Karpas-422 (cell line): ENCODE measurements around the gene CLHC1. TPM values are rescaled to one million over a fixed set of nuclear protein-coding genes. Genes with fewer than 3 reads are reported as not detected.

ENCODE experiments used
- DNase-seq: peaks from one replicate; pipeline ENCODE4 v3.0.0-alpha.2; 2015
- H2AFZ ChIP-seq: fragments of 200-600 bp; sonication (generic); 2 replicates; pipeline ENCODE4 v1.6.1; 2014; ENCODE audit warnings: antibody characterized with exemption, low read length, mixed read lengths
- H3K27ac ChIP-seq: fragments of 200-600 bp; sonication (generic); 2 replicates; pipeline ENCODE4 v1.5.1; 2014; ENCODE audit warnings: mild to moderate bottlenecking, low read length, moderate library complexity
- H3K27me3 ChIP-seq: fragments of 200-600 bp; sonication (generic); 2 replicates; pipeline ENCODE4 v1.6.1; 2014; ENCODE audit warnings: low read length, mixed read lengths
- H3K36me3 ChIP-seq: fragments of 200-600 bp; sonication (generic); 2 replicates; pipeline ENCODE4 v1.6.1; 2014; ENCODE audit warnings: low read length, mixed read lengths; ENCODE audit not compliant: insufficient read depth
- H3K4me1 ChIP-seq: fragments of 200-600 bp; sonication (generic); 2 replicates; pipeline ENCODE4 v1.6.1; 2014; ENCODE audit warnings: mild to moderate bottlenecking, low read length, mixed read lengths
- H3K4me2 ChIP-seq: fragments of 200-600 bp; sonication (generic); 2 replicates; pipeline ENCODE4 v1.6.1; 2014; ENCODE audit warnings: low read length, low read depth, mild to moderate bottlenecking; ENCODE audit not compliant: poor library complexity, severe bottlenecking
- H3K4me3 ChIP-seq: fragments of 200-600 bp; sonication (generic); 2 replicates; pipeline ENCODE4 v1.5.1; 2014; ENCODE audit warnings: mild to moderate bottlenecking, antibody characterized with exemption, low read length, mixed read lengths
- H3K79me2 ChIP-seq: fragments of 200-600 bp; sonication (generic); 2 replicates; pipeline ENCODE4 v1.6.1; 2014; ENCODE audit warnings: mild to moderate bottlenecking, low read length, mixed read lengths
- H3K9ac ChIP-seq: fragments of 200-600 bp; sonication (generic); 2 replicates; pipeline ENCODE4 v1.6.0; 2014; ENCODE audit warnings: low read length
- H3K9me2 ChIP-seq: fragments of 200-600 bp; sonication (generic), shearing (Covaris generic); replicated peaks from 2 replicates; pipeline ENCODE4 v1.6.0; 2014; ENCODE audit warnings: mild to moderate bottlenecking, low read length, moderate library complexity; ENCODE audit not compliant: insufficient read depth
- H3K9me3 ChIP-seq: fragments of 300-700, 200-600 bp; sonication (generic); 2 replicates; pipeline ENCODE4 v1.6.1; 2014; ENCODE audit warnings: low read length, mixed read lengths
- H4K20me1 ChIP-seq: fragments of 200-600 bp; sonication (generic); 2 replicates; pipeline ENCODE4 v1.6.1; 2014; ENCODE audit warnings: mild to moderate bottlenecking, antibody characterized with exemption, low read length, low read depth; ENCODE audit not compliant: insufficient read depth
- total RNA-seq: library from RNA; depleted of rRNA; stranded (reverse); fragments of >200 nt; shearing (Covaris generic); gene quantifications from 2 replicates; pipeline ENCODE4 v1.2.3, GENCODE V29; 2014; ENCODE audit warnings: low replicate concordance

The CLHC1 gene
- total RNA-seq, 1 experiment from 2014 or later = 12.1 TPM

DNA sequence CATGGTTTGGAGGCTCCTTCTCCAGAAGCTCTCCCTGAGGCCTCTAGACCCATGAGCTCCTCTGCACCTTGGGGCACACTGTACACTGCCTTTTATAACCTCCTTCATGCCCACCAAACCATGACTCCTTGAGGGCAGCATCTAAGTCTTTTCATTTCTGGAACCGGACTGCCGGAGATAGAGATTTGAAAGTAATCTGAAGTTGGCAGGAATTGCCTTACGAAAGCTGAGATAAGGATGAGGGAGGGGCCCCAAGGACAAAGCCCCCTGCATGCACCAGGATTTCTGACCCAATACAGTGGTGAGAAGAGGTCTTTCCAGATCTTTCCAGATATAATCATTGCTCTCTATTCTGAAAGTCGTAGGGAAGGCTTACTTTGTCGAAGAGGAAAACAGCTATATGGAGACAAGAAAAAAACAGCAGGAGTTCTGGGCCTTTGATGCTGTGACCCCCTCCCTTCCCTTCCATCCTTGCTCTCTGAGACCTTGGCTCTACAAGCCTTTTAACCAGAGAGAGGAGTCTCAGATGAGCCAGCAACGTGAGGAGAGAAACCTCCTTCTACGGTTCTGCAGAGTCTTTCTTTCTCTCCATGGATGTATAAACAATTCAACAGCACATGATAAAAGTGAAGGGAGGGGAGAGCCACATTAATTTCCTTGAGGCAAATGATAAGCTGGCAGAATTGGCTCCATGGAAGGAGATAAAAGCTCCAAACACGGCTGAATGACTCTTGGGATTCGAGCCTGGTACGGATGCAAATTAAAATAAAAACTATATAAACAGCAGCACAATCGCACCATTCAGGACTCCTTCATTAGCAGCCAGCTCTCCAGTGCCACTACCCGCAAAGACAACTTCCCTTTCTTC lies 93.8 kb downstream of the CLHC1 start:
- H2AFZ ChIP-seq = no peak overlapping the region
- no peak overlapping the region for H3K9ac ChIP-seq
- H3K27me3 ChIP-seq = no peaks in the 10 kb centered on the region
- no peak overlapping the region for H3K4me2 ChIP-seq
- H3K36me3 ChIP-seq = no peaks in the 10 kb centered on the region
- H3K79me2 ChIP-seq = no peaks in the 10 kb centered on the region
- no peak overlapping the region for H3K4me3 ChIP-seq
- no peaks in the 10 kb centered on the region for H3K9me2 ChIP-seq
- no peaks in the 10 kb centered on the region for H4K20me1 ChIP-seq
- H3K9me3 ChIP-seq = no peaks in the 10 kb centered on the region
- no peak for DNase-seq
- no peak overlapping the region for H3K27ac ChIP-seq
- H3K4me1 ChIP-seq = peaks cover 16% of the 10 kb centered on the region

DNA sequence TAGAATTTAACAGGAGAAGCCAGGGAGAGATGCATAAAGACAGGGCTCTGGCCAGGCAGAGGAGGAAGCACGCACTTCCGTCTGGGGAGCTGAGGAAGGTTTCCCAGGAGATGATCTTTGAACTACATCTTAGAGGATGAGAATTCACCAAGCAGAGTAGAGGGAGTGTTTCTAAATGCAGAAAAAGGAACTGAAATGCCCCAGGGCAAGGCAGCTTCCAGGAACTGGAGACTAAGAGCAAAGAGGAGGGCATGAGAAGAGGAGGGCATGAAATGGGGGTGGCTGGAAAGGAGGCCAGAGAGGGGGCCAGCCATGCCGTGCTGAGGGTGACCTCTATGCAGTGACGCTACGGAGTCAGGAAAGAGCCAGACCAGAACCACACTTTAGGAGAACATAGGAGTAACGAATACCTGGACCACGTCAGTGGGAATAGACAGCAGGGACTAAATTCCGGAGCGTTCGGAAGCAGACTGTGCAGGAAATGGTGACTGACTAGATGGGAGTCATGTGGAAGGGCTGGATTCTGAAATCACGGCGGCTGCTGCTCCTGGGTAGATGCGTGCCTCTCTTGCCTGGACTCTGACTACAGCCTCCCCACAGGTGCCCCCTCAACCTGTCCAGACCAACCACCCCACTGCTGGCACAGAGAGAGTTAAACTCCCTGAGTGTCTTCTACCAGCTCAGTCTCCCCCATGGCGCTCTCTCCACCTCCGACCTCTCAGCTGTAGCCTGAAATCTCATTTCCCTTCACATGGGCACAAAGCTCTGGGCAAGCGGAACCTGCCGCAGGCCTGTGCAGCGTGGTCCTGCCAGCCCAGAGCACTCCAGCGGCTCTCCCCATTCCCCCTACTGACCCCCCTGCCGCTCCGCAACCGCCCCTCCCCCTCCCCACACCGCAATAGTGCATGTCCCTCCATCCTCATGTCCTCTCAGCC lies 94.8 kb downstream of the CLHC1 start:
- Histone ChIP-seq H3K9me3 (no peaks in the 10 kb centered on the region), H3K27ac (no peak overlapping the region), H3K9ac (no peak overlapping the region), H3K4me1 (peaks cover 17% of the 10 kb centered on the region), H3K9me2 (no peaks in the 10 kb centered on the region), H3K36me3 (no peaks in the 10 kb centered on the region), H3K4me3 (no peak overlapping the region), H3K79me2 (no peaks in the 10 kb centered on the region), H3K27me3 (no peaks in the 10 kb centered on the region), H4K20me1 (no peaks in the 10 kb centered on the region), H3K4me2 (no peak overlapping the region), H2AFZ (no peak overlapping the region)
- DNase-seq = no peak

DNA sequence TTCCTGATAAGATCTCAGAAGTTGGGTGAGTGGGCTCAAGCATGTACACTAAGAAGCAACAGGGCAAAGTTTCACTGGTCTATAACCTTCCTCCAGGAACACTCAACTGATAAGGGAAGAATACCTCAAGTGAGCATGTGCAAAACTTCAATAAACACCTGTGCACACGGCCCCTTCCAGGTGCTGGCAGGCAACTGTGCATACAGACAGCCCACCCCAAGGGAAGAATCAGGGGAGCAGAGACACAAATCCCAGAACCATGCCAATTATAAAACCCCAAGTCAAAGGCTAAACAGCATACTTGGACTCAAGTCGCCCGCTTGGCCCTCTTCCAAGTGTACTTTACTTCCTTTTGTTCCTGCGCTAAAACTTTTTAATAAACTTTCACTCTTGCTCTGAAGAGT lies 96.0 kb downstream of the CLHC1 start:
- Histone ChIP-seq H3K4me2 (no peak overlapping the region), H3K4me3 (no peak overlapping the region), H3K27me3 (no peaks in the 10 kb centered on the region), H3K9me3 (no peaks in the 10 kb centered on the region), H3K4me1 (peaks cover 17% of the 10 kb centered on the region), H3K79me2 (no peaks in the 10 kb centered on the region), H3K27ac (no peak overlapping the region), H3K9ac (no peak overlapping the region), H3K9me2 (no peaks in the 10 kb centered on the region), H4K20me1 (no peaks in the 10 kb centered on the region), H3K36me3 (no peaks in the 10 kb centered on the region), H2AFZ (no peak overlapping the region)
- DNase-seq = no peak

DNA sequence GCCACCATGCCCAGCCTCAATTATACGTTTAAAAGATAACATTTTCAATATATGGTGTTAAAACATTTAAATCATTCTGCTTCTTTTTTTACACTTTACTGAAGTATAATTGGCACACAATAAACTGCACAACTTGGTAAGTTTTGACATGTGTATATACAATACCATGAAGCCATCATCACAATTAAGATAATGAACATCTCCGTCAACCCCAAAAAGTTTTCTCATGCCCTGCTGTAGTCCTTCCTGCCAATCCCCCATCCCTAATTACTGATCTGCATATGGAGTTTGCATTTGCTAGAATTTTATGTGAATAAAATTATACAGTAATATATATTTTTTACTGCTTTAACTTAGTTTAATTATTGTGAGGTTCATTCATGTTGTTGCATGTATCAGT lies 96.6 kb downstream of the CLHC1 start:
- H3K9me2 ChIP-seq = no peaks in the 10 kb centered on the region
- no peak overlapping the region for H3K9ac ChIP-seq
- H3K4me2 ChIP-seq = no peak overlapping the region
- H3K36me3 ChIP-seq = no peaks in the 10 kb centered on the region
- DNase-seq = no peak
- H3K9me3 ChIP-seq = no peaks in the 10 kb centered on the region
- H3K4me1 ChIP-seq = peaks cover 22% of the 10 kb centered on the region
- H3K27me3 ChIP-seq = no peaks in the 10 kb centered on the region
- H3K4me3 ChIP-seq = no peak overlapping the region
- H3K79me2 ChIP-seq = no peaks in the 10 kb centered on the region
- H4K20me1 ChIP-seq = no peaks in the 10 kb centered on the region
- H2AFZ ChIP-seq = no peak overlapping the region
- H3K27ac ChIP-seq = no peak overlapping the region

DNA sequence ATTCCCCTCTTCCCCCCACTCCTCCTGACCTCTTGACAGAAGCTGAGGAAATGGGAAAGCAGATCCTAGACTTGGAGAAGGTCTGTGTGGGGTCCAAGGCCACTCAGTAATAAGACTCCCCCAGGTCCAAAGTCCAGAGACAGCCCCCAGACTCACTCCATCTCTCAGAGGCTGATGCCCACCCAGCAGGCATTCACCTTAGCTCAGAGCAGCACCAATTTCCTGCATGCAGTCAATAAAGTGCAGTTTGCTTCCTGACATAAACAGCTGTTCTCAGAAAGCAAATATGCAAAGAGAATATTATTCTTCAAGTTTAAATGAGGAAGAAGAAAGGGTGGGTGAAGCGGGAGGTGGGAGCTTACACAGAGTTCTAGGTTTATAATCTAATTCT lies 97.8 kb downstream of the CLHC1 start:
- peak overlapping the region; percentile 39 for H3K4me3 ChIP-seq
- DNase-seq = peak; percentile 64
- H3K27me3 ChIP-seq = no peaks in the 10 kb centered on the region
- H3K79me2 ChIP-seq = no peaks in the 10 kb centered on the region
- H2AFZ ChIP-seq = peak overlapping the region; percentile 26
- no peaks in the 10 kb centered on the region for H3K9me3 ChIP-seq
- peak overlapping the region; percentile 28; the same call in 1 of the 2 replicates for H3K9ac ChIP-seq
- H3K36me3 ChIP-seq = no peaks in the 10 kb centered on the region
- H3K9me2 ChIP-seq = no peaks in the 10 kb centered on the region
- H3K4me2 ChIP-seq = peak overlapping the region; percentile 56
- H3K4me1 ChIP-seq = peaks cover 23% of the 10 kb centered on the region
- H3K27ac ChIP-seq = no peak overlapping the region
- H4K20me1 ChIP-seq = no peaks in the 10 kb centered on the region

DNA sequence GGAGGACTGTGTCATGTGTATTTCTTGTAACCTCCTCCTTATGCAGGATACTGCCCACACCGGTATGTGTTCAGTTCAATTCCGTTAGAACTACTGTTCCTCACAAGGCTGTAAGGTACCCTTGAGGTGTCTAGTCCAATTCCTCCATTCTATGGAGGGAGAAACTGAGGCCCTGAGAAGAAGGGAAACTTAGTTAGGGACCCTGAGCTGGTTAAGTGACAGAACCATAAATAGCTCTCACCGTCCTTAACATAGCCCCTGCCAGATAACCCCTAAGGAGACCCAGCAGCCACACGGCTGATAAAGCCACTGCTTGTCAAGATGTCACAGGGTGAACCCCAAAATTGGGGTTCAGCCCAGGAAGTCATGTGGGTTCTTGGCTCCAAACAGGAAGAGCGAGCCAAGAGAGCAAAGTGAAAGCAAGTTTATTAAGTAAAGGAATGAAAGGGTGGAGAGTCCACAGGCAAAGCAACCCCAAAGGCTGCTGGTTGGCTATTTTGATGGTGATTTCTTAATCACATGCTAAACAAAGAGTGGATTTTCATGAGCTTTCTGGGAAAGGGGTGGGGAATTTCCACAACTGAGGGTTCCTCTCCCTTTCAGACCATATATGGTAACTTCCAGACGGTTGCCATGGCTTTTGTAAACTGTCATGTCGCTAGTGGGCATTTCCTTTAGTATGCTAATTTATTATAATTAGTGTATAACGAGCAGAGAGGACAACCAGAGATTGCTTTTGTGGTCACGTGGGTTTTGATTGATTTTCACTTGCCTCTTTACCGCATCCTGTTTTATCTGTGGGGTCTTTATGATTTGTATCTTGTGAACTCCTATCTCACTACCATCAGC lies 98.4 kb downstream of the CLHC1 start:
- H3K4me2 ChIP-seq = peak overlapping the region; percentile 56
- H3K9me2 ChIP-seq = no peaks in the 10 kb centered on the region
- peak overlapping the region; percentile 54 for H2AFZ ChIP-seq
- H3K9ac ChIP-seq = peak overlapping the region; percentile 28
- H3K27ac ChIP-seq = no peak overlapping the region
- DNase-seq = peak; percentile 70
- H3K9me3 ChIP-seq = no peaks in the 10 kb centered on the region
- peaks cover 23% of the 10 kb centered on the region for H3K4me1 ChIP-seq
- H3K79me2 ChIP-seq = no peaks in the 10 kb centered on the region
- H3K27me3 ChIP-seq = no peaks in the 10 kb centered on the region
- no peaks in the 10 kb centered on the region for H4K20me1 ChIP-seq
- H3K36me3 ChIP-seq = no peaks in the 10 kb centered on the region
- peak overlapping the region; percentile 39 for H3K4me3 ChIP-seq

GRCh38 chr2:55130849-55131248 lies 101.2 kb downstream of the CLHC1 start:
- Histone ChIP-seq H2AFZ (peak overlapping the region; percentile 30; the same call in 1 of the 2 replicates), H3K4me2 (no peak overlapping the region), H3K9ac (no peak overlapping the region)

More at GRCh38 chr2:55130849-55131248, 101.2 kb downstream of the CLHC1 start:
- H3K4me1 ChIP-seq = peaks cover 23% of the 10 kb centered on the region
- no peaks in the 10 kb centered on the region for H3K79me2 ChIP-seq
- H3K4me3 ChIP-seq = no peak overlapping the region
- H3K27ac ChIP-seq = no peak overlapping the region
- no peaks in the 10 kb centered on the region for H4K20me1 ChIP-seq
- H3K9me2 ChIP-seq = no peaks in the 10 kb centered on the region
- H3K27me3 ChIP-seq = no peaks in the 10 kb centered on the region
- DNase-seq = no peak
- H3K9me3 ChIP-seq = no peaks in the 10 kb centered on the region
- no peaks in the 10 kb centered on the region for H3K36me3 ChIP-seq
